Small intestine (tissue), 4 donors: ENCODE measurements around the gene PSMB3. TPM values are rescaled to one million over a fixed set of nuclear protein-coding genes. Genes with fewer than 3 reads are reported as not detected.

Experiments
- polyA plus RNA-seq, 4 donors: library from polyadenylated mRNA; stranded (reverse) in 3 of 4; unstranded in 1 of 4; fragments of 200-250 nt in 3 of 4; fragments of 120-200 nt in 1 of 4; gene quantifications; one replicate each; pipeline versions ENCODE4 v1.2.1 to v1.2.3, GENCODE V29; 2013
- donor health status: healthy with polysubstance abuse.
- donor health status: Bipolar disorder and iron deficiency.
- donor health status: healthy.

PSMB3 gene
- polyA plus RNA-seq, 4 donors = 114 to 310 (median 248) TPM

Other genes starting within 250 kb of the PSMB3 start
- 1 to 10 TPM in 2 of 4 donors, under 1 TPM in 2; 0.45 to 9.6 (median 0.99) TPM for gene SRCIN1, start 146.8 kb upstream of the PSMB3 start, polyA plus RNA-seq
- gene EPOP, start 77.8 kb upstream of the PSMB3 start, polyA plus RNA-seq = 1 to 10 TPM in 1 of 4 donors, under 1 TPM in 2, not detected in 1; 0.22 to 1.3 (median 0.40) TPM
- 10 to 100 TPM; 19.5 to 99.5 (median 39.1) TPM for gene MLLT6, start 47.5 kb upstream of the PSMB3 start, polyA plus RNA-seq
- gene CISD3, start 22.4 kb upstream of the PSMB3 start, polyA plus RNA-seq = 100 to 1,000 TPM in 3 of 4 donors, 10 to 100 TPM in 1; 52.4 to 186 (median 131) TPM
- 10 to 100 TPM in 3 of 4 donors, 1 to 10 TPM in 1; 7.6 to 30.2 (median 23.2) TPM for gene PCGF2, start 4.4 kb upstream of the PSMB3 start, polyA plus RNA-seq
- 10 to 100 TPM in 2 of 4 donors, 1 to 10 TPM in 2; 4.9 to 28.0 (median 12.2) TPM for gene PIP4K2B, start 46.8 kb downstream of the PSMB3 start, polyA plus RNA-seq
- 10 to 100 TPM; 12.6 to 61.1 (median 32.6) TPM for gene CWC25, start 72.6 kb downstream of the PSMB3 start, polyA plus RNA-seq
- 1,000 to 10,000 TPM; 1,251 to 3,207 (median 2,577) TPM for gene RPL23, start 101.0 kb downstream of the PSMB3 start, polyA plus RNA-seq
- gene LASP1, start 117.3 kb downstream of the PSMB3 start, polyA plus RNA-seq = 100 to 1,000 TPM; 152 to 296 (median 235) TPM
- gene FBXO47, start 214.7 kb downstream of the PSMB3 start, polyA plus RNA-seq = under 1 TPM in 1 of 4 donors, not detected in 3; 0.01 TPM